ENCODE data around the gene ADORA2B.

The ADORA2B gene

GRCh38 chr17:15996322-15996721 is 51.4 kb downstream of the ADORA2B start:
- DNase-seq (ENCODE audit: low spot score): no peak

GRCh38 chr17:15998031-15998562 is 53.2 kb downstream of the ADORA2B start:
- no peak for DNase-seq (ENCODE audit: low spot score)

- peak; percentile 88 for DNase-seq (ENCODE audit: low spot score)
Measured at GRCh38 chr17:15999141-15999973, 54.4 kb downstream of the ADORA2B start, which contains the start of the genes TTC19 and ZSWIM7. Gene TTC19 (plus strand): TSS chr17:15999824. CDS start chr17:15999849, 25 bp downstream. Gene ZSWIM7 (minus strand): TSS chr17:15999704. CDS start chr17:15999594, 110 bp downstream.

GRCh38 chr17:15999974-16000827 is 55.3 kb downstream of the ADORA2B start:
- no peak for DNase-seq (ENCODE audit: low spot score)

GRCh38 chr17:16001226-16001897 is 56.4 kb downstream of the ADORA2B start:
- DNase-seq (ENCODE audit: low spot score): no peak

GRCh38 chr17:16002708-16003260 is 57.9 kb downstream of the ADORA2B start:
- DNase-seq (ENCODE audit: low spot score): no peak

- no peak for DNase-seq (ENCODE audit: low spot score)
Measured at GRCh38 chr17:16003841-16004240, 58.9 kb downstream of the ADORA2B start.

- no peak for DNase-seq (ENCODE audit: low spot score)
Measured at GRCh38 chr17:16005636-16006035, 60.7 kb downstream of the ADORA2B start.

GRCh38 chr17:16007439-16007838 is 62.5 kb downstream of the ADORA2B start:
- no peak for DNase-seq (ENCODE audit: low spot score)

GRCh38 chr17:16013943-16014407 is 69.0 kb downstream of the ADORA2B start:
- DNase-seq (ENCODE audit: low spot score): no peak

- no peak for DNase-seq (ENCODE audit: low spot score)
Measured at GRCh38 chr17:16019347-16019746, 74.4 kb downstream of the ADORA2B start.

GRCh38 chr17:16023881-16024280 is 79.0 kb downstream of the ADORA2B start:
- DNase-seq (ENCODE audit: low spot score): no peak

GRCh38 chr17:16025202-16025601 is 80.3 kb downstream of the ADORA2B start:
- no peak for DNase-seq (ENCODE audit: low spot score)
